Activated naive CD4-positive, alpha-beta T cell (primary cell): Measurements from ENCODE around the gene HOXD4.
A peak's percentile ranks its signal among the peaks of the same experiment; 100 is the strongest.

Experiments used
- DNase-seq, 4 experiments: peaks; one replicate each; lab custom pipeline; 2025; lab: John Stamatoyannopoulos, UW

HOXD4 gene

DNA sequence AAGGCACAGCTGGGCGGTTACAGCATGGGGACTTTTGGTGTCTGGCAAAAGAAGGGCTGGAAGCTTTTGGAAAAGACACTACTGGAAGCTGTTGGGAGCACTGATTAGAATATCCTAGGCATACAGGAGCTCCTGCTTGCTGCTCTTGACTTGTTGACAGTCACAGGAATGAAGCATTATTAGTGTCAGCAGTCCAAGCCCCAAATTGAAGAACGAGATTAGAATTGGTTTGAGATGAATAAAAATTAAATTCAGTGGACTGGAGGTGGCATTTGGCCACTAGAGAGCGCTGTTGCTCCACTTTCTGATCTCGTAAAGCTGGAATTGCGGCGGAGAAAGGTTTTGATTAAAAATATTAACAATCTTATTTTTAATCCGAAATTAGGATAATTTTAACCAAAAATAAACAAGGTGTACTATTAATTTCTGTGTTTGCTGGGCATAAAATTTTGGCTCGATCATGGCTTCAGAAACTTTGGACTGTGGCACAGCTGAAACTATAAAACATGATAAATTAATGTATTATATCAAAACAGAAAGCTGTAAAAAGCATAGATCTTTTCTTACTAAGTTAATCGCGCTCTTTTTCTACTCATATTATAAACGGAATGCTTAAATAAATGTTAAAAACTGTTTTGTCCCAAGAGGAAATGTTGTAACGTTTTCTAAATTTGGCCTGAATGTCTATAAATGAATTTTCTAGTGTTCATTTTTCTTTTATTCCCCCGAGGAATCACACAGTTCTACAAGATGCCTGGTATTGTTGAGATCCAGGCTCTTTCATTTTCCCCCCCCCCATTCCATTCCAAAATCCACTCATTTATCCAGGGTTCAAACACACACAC lies 24.2 kb upstream of the HOXD4 start:
- DNase-seq, result peak; percentile 28 to 56 (median 40)

DNA sequence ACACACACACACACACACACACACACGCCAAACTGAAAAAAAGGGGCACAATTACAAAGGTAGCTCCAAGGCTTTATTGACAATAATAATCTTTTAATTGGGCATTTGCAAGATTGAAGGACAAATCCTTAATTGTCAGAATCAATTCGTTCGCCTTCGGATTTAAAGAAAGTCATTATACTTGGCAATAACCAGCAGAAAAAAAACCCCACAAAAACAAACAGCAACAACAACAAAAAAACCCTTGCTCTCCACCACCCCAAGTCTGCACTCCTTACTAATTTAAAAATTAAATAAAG lies 23.6 kb upstream of the HOXD4 start:
- DNase-seq, result no peak

DNA sequence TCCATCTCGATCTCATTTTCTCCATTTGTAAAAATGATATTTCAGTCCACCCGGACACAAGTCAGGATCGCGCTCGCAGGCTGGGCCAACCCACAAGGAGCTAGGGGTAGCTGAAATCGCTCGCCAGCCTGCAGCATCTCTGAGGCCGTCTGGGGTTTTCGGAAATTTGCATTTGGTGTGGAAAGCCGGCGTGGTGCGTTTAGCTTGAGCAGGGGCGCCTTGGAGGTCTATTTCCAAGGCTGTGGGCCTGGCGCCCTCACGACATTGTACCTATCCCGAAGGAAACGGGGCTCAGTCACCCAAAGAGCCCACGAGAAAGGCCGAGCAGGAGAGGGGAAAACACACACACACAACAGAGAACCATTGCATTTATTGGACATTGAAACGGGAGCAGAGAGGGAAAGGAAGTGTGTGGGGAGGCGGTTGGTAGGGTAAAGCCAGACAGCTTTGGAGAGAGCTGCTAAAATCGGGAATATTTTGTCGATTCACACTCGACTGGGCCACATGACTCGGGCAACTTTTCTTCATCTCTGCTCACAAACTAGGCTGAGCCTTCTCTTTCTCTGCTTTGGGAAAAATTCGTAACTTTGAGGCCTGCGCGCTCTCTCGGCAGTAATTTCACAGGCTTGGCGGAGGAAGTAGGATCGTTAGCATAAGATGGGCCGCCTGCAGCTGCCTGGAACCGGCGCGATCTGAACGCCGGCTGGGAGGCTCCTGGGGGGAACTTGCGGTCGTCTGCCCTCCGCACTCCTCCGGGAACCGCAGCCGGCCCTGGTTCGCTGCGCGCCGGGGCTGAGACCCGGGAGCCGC lies 23.0 kb upstream of the HOXD4 start:
- no peak for DNase-seq

GRCh38 chr2:176128982-176129796 lies 22.2 kb upstream of the HOXD4 start, which contains the start of gene HOXD8:
Gene HOXD8 (plus strand): TSS chr2:176129705. CDS start chr2:176130367, 662 bp downstream.
- DNase-seq, result no peak

DNA sequence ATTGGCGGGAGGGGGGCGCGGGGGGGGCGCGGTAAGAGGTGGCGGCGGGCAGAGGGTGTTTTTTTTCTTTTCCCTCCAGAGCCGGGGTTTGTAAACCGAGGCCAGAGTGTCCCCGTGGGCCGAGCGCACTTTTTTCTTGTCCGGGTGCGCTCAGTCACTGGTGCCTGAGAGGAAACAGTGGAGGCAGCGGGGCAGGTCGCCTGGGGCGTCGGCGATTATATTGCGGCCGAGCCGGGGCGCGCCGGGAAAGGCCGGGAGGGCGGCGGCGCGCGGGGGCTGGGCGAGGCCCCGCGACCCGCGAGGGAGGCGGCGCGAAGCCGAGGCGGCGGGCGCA lies 21.6 kb upstream of the HOXD4 start:
- DNase-seq, result no peak

GRCh38 chr2:176130147-176130956 lies 21.0 kb upstream of the HOXD4 start:
- DNase-seq, result no peak

- DNase-seq, result no peak
Measured at GRCh38 chr2:176130957-176131847, 20.1 kb upstream of the HOXD4 start.

- no peak for DNase-seq
Measured at GRCh38 chr2:176131848-176132158, 19.5 kb upstream of the HOXD4 start.

DNA sequence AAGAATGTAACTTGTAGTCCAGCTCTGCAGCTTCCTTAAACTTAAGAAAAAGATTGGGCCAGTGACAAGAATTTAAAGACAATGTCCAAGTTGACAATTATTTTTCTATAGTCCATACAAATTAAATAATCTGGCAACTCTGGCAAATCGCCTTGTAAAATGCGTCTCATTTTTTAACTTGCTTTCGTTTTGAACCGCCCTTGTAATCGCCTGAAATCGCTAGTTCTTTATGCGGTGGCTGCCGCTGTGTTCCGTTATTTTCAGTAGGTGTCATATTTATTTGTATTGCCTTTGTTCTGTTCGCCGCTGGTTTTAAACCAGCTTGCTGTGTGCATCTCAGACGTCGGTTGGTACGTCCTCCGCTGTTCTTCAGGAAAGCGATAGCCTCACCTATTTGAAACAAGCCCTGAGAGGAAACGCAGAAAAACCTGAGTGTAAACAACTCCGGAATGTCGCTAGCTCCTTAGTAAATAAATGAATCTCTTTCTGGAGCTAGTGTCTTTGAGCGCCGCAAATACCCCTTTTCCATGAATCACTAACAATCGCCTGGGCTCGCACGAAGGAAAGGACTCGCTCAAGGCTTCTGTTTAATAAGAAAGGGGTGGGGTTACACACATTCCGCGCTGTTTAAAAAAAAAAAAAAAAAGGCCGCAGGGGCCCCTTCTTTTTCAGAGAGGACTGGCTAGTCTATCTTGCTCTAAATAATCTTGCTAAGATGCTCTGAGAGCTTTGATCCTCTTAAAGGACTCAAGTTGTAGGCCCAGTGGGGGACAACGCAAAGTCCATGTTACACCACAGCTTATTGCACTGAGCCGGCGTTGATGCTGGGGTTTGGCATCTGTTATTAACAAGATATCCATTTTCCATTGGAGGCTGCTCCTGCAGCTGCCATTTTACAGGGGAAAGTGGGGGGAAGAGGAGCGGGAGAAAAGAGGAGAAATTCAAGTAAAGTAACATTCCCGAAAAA lies 18.9 kb upstream of the HOXD4 start:
- no peak for DNase-seq

DNA sequence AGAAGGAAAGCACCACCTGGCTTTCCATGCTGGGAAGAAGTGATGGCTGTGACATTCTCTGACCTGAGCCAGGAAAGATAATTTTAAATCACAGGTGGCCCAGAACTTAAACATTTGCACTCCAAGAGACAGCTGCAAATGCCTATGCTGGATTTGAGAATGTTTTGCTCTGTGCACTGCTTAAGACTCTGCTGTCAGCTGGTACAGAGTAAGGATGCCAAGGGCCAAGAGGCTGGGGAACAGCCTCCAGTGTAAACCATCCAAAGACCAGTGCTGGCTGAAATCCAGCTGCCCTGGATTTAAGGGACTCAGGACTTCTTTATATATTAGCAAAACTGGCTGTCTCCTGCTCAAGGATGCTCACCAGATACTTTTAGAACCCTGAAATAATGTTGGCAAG lies 18.0 kb upstream of the HOXD4 start:
- DNase-seq, result no peak

DNA sequence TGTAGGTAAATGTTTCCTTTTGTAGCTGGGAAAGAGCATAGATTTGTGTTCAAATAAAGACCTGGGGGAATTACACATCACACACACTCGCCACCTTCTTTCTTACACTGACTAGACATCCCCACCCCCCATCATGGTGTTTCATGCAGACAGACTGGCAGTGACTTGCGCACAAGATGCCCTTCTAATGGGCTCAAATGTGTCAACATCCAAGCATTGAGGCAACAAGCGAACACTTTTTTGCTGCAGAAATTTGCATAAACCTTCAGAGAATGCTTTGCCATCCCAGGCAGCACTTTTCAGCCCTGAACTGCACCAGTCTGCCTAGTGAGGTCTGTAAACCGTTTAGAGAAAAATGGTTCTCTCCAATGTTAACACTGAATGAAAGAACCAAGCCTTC lies 17.3 kb upstream of the HOXD4 start:
- DNase-seq, result no peak

- no peak for DNase-seq
Measured at GRCh38 chr2:176135035-176135440, 16.3 kb upstream of the HOXD4 start.

DNA sequence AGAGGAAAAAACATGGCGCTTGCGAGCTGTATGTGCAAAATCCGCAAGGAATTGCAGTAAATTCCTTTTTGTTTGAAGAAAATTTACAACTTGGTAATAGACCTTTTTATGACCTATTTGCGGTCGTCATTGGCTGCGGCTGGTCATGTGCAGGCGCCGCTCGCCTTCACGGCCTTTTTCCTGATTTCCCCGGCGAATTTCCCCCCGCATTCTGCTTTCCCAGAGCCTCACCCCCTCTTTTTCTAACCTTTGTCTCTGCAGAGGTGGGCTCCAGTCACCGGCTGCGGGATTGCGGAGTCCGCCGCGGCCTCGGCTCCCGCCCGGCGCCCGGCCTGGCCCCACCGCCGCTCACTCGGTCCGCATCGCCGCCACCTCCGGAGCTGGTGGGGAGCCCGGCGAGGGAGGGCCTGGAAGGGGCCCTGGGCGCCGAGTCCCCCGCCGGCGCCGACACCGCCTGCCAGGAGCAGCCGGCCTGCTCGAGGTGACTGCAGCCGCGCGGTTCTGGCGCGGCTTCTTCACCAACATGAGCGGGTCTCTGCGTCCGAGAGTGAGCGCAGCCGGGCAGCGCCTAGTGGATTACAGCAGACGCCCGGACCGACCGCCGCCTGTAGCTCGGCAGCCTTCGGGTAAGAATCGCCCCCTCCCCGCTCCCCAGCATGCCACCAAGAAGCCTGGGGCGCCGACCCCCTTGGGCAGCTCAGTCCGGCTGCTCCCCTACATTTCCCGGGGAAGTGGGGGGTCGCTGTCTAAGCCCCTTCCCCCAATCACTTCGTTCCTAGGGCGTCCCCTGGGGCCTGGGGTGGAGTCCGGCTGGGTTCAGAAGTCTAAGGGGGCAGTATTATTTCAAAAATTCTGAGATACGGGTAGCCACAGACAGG lies 14.7 kb upstream of the HOXD4 start:
- no peak for DNase-seq

DNA sequence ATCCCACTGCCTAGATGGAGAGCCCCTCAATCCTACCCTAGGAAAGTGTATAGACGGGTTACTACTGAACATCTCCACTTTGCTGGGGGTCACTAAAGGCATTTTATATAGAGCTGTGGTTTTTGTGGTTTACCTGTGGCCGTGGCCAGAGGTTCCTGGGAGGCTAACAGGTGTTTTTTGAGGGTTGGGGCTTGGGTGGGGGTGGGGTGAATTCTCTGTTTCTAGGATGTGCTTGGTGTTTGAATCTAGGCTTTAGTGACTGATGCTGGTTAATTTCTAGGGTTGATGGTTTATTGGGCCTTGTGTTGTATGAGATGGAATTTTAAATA lies 14.1 kb upstream of the HOXD4 start:
- DNase-seq, result no peak

GRCh38 chr2:176137906-176138305 lies 13.4 kb upstream of the HOXD4 start:
- DNase-seq, result no peak

DNA sequence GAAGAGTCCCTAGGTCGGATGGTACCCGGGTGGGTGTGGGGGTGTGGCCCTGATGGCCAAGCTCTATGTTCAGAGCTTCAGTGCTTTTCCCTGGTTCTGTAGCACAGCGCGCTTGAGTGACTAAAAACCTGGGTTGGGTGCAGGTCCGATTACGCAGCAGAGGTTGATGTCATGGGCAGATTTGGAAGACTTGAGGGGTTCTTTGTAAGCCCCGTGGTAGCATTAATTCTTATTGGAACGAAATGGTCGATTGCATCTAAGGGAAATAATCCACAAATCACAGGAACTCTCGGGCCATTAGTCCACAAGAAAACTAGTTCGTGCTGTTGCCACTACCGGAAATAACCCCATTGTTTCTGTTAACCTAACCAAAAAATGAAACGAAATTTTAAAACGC lies 12.8 kb upstream of the HOXD4 start:
- no peak for DNase-seq

DNA sequence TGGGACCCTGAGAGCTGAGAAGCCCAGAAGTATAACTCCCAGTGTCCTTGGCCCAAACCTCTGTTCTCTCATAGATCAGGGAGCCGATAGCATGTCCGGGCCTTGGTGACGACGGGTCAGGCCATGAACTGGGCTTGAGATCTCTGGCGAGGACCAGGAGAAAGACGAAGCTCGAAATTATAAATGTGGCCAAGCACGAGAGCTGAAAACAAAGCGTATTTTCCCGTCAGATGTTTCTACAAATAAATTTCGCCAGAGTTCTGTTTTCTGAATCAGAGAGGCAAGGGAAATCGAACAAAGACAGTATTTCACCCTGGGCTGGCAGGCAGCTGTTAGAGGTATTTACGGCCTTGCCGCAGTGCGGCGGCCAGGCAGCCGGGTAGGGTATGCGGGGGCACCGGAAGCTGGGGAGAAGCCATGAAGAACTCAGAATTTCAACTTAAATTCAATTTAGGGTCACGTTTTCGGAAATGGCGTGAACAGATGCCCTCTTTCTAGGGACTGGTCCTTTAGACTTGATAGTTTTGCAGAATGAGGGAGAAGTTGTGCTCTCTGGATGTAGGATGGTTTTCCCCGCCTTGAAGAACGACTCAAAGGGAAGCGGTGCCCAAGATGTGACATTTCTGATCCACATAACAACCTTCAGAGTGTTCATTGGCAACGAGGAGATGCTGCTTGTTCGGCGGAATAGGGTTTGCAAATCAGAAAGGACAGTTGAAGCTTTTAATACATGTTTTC lies 12.3 kb upstream of the HOXD4 start:
- no peak for DNase-seq
